Astrocyte (in vitro differentiated cells and primary cell): ENCODE measurements around the gene PGAM2. TPM values are rescaled to one million over a fixed set of nuclear protein-coding genes. Genes with fewer than 3 reads are reported as not detected.

ENCODE experiments used
- DNase-seq: peaks from one replicate; pipeline ENCODE4 v3.0.0-alpha.2; 2010; ENCODE audit warnings: low read depth
- FAIRE-seq: peaks from 2 replicates; lab custom pipeline; 2011; peaks lifted over from hg19 to GRCh38; lab: Jason Lieb, UNC
- H2AFZ ChIP-seq: 2 replicates; pipeline ENCODE4 v1.6.0; 2012; ENCODE audit warnings: low read depth, low read length, inconsistent platforms
- H3K27ac ChIP-seq: 2 replicates; pipeline ENCODE4 v1.5.1; 2011; ENCODE audit warnings: low read depth, low read length, inconsistent platforms
- H3K27me3 ChIP-seq: 2 replicates; pipeline ENCODE4 v1.6.0; 2011; ENCODE audit warnings: low read length, inconsistent platforms; ENCODE audit not compliant: insufficient read depth
- H3K36me3 ChIP-seq: 2 replicates; pipeline ENCODE4 v1.5.1; 2011; ENCODE audit warnings: low read length, inconsistent platforms; ENCODE audit not compliant: insufficient read depth
- H3K4me1 ChIP-seq: 2 replicates; pipeline ENCODE4 v1.5.1; 2011; ENCODE audit warnings: low read length, inconsistent platforms; ENCODE audit not compliant: insufficient read depth
- H3K4me2 ChIP-seq: 2 replicates; pipeline ENCODE4 v1.6.0; 2012; ENCODE audit warnings: low read length, inconsistent platforms
- H3K4me3 ChIP-seq: 2 replicates; pipeline ENCODE4 v1.5.1; 2011; ENCODE audit warnings: low read depth, mild to moderate bottlenecking, low read length, inconsistent platforms; ENCODE audit not compliant: insufficient read depth
- H3K79me2 ChIP-seq: 2 replicates; pipeline ENCODE4 v1.6.0; 2012; ENCODE audit warnings: mild to moderate bottlenecking, low read length, inconsistent platforms; ENCODE audit not compliant: insufficient read depth
- H3K9ac ChIP-seq: 2 replicates; pipeline ENCODE4 v1.6.0; 2012; ENCODE audit warnings: mild to moderate bottlenecking, low read length, inconsistent platforms
- H3K9me3 ChIP-seq: 2 replicates; pipeline ENCODE4 v1.5.1; 2012; ENCODE audit warnings: low read depth, mild to moderate bottlenecking, low read length, inconsistent platforms; ENCODE audit not compliant: insufficient read depth
- H4K20me1 ChIP-seq: 2 replicates; pipeline ENCODE4 v1.6.0; 2012; ENCODE audit warnings: low read length, inconsistent platforms; ENCODE audit not compliant: insufficient read depth
- H3K27ac Mint-ChIP-seq: one replicate; pipeline ENCODE4 v1.8.0; 2021; ENCODE audit warnings: mild to moderate bottlenecking, mixed read lengths; ENCODE audit not compliant: unreplicated experiment
- H3K27me3 Mint-ChIP-seq: one replicate; pipeline ENCODE4 v1.8.0; 2021; ENCODE audit warnings: low read depth, mixed read lengths; ENCODE audit not compliant: unreplicated experiment
- H3K36me3 Mint-ChIP-seq: one replicate; pipeline ENCODE4 v1.8.0; 2021; ENCODE audit warnings: low read depth, mixed read lengths; ENCODE audit not compliant: unreplicated experiment
- H3K4me1 Mint-ChIP-seq: one replicate; pipeline ENCODE4 v1.8.0; 2021; ENCODE audit warnings: low read depth, mixed read lengths; ENCODE audit not compliant: unreplicated experiment
- H3K4me3 Mint-ChIP-seq: one replicate; pipeline ENCODE4 v1.8.0; 2021; ENCODE audit warnings: mild to moderate bottlenecking, moderate library complexity, mixed read lengths; ENCODE audit not compliant: unreplicated experiment
- H3K9me3 Mint-ChIP-seq: one replicate; pipeline ENCODE4 v1.8.0; 2021; ENCODE audit warnings: mild to moderate bottlenecking, mixed read lengths; ENCODE audit not compliant: unreplicated experiment
- EZH2 ChIP-seq: IDR thresholded peaks from 2 replicates; pipeline ENCODE4 v1.6.1; 2012; ENCODE audit warnings: mild to moderate bottlenecking, low read length, inconsistent platforms; ENCODE audit not compliant: insufficient read depth
- total RNA-seq: library from RNA; stranded (reverse); gene quantifications from 2 replicates; pipeline ENCODE4 v1.2.1, GENCODE V29; 2021
- TF ChIP-seq, protein P1 (sequence below): IDR thresholded peaks from 2 replicates; pipeline ENCODE4 v1.5.1; 2011; ENCODE audit warnings: low read depth, mild to moderate bottlenecking, inconsistent platforms, low read length, moderate library complexity; ENCODE audit not compliant: insufficient read depth

Gene PGAM2
- total RNA-seq, 1 donor from 2014 or later: 0.79 TPM

DNA sequence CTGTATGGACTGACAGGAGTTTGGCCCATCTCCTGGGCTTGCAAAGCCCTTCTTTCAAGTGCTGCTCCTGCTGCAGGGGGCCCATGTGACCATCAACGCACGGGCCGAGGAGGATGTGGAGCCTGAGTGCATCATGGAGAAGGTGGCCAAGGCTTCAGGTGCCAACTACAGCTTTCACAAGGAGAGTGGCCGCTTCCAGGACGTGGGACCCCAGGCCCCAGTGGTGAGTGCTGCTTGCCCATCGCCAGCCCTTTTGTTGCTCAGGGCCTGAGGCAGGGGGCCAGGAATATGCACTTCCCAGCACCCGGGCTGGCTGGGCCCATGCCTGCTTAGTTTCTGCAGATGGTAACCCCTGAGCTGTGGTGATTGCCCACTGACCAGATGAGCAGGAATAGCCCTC, 8.7 kb downstream of the PGAM2 start:
- H4K20me1 ChIP-seq: peaks cover 73% of the 10 kb centered on the region
- Mint-ChIP-seq H3K9me3 (no peaks in the 10 kb centered on the region), H3K4me1 (no peaks in the 10 kb centered on the region), H3K27ac (no peak overlapping the region), H3K27me3 (no peaks in the 10 kb centered on the region), H3K36me3 (peaks cover 36% of the 10 kb centered on the region), H3K4me3 (no peak overlapping the region)
- H3K9ac ChIP-seq: no peak overlapping the region
- no peaks in the 10 kb centered on the region for H3K9me3 ChIP-seq
- FAIRE-seq: no peak
- peaks cover 45% of the 10 kb centered on the region for H3K36me3 ChIP-seq
- no peak overlapping the region for H3K4me3 ChIP-seq
- H3K4me2 ChIP-seq: no peak overlapping the region
- peaks cover 24% of the 10 kb centered on the region for H3K79me2 ChIP-seq
- no peak overlapping the region for H3K27ac ChIP-seq
- no peaks in the 10 kb centered on the region for H3K27me3 ChIP-seq
- no peaks in the 10 kb centered on the region for H3K4me1 ChIP-seq
- no peak for DNase-seq
- no peak for TF ChIP-seq EZH2
- TF ChIP-seq, protein P1, sequence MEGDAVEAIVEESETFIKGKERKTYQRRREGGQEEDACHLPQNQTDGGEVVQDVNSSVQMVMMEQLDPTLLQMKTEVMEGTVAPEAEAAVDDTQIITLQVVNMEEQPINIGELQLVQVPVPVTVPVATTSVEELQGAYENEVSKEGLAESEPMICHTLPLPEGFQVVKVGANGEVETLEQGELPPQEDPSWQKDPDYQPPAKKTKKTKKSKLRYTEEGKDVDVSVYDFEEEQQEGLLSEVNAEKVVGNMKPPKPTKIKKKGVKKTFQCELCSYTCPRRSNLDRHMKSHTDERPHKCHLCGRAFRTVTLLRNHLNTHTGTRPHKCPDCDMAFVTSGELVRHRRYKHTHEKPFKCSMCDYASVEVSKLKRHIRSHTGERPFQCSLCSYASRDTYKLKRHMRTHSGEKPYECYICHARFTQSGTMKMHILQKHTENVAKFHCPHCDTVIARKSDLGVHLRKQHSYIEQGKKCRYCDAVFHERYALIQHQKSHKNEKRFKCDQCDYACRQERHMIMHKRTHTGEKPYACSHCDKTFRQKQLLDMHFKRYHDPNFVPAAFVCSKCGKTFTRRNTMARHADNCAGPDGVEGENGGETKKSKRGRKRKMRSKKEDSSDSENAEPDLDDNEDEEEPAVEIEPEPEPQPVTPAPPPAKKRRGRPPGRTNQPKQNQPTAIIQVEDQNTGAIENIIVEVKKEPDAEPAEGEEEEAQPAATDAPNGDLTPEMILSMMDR: no peak
- H2AFZ ChIP-seq: no peak overlapping the region

DNA sequence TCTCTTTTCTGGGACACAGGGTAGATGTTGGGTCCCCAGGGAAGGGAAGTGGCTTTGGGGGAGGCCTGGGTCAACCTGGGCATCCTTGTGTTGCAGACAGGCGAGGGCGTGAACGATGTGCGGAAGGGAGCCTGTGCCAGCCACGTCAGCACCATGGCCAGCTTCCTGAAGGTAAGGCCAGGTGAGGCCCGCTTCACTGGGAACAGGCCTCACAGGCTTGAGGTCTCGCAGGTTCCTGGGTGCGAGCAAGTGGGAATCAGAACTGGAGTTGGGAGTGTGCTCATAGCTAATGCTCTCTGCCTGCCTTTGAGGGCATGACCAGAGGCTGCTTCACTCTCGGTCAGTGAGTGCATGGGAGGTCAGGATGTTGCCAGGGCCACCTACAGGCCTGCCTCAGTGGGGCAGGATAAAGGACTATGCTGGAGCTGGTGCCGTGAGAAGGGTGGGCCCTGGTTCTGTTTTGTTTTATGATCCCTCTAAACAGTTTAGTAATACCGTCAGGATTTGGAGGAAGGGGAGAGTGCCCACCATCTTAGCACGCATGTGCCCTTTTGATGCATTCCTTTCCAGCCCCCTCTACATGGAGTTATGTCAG, 12.5 kb downstream of the PGAM2 start:
- Histone ChIP-seq H2AFZ (no peak overlapping the region), H3K9me3 (no peaks in the 10 kb centered on the region), H3K79me2 (peaks cover 60% of the 10 kb centered on the region), H4K20me1 (peaks cover 76% of the 10 kb centered on the region), H3K4me3 (no peak overlapping the region), H3K4me1 (no peaks in the 10 kb centered on the region), H3K27ac (no peak overlapping the region), H3K27me3 (no peaks in the 10 kb centered on the region), H3K9ac (no peak overlapping the region), H3K36me3 (peaks cover 42% of the 10 kb centered on the region), H3K4me2 (no peak overlapping the region)
- Mint-ChIP-seq H3K36me3 (peaks cover 33% of the 10 kb centered on the region), H3K9me3 (no peaks in the 10 kb centered on the region), H3K4me1 (no peaks in the 10 kb centered on the region), H3K27me3 (no peaks in the 10 kb centered on the region), H3K4me3 (no peak overlapping the region), H3K27ac (peak overlapping the region; percentile 47)
- no peak for DNase-seq
- TF ChIP-seq EZH2: no peak
- TF ChIP-seq, protein P1: no peak
- no peak for FAIRE-seq

GRCh38 chr7:44051611-44052220, 13.7 kb downstream of the PGAM2 start:
- peaks cover 36% of the 10 kb centered on the region for H3K36me3 ChIP-seq
- H3K27ac Mint-ChIP-seq: no peak overlapping the region
- H3K36me3 Mint-ChIP-seq: peaks cover 27% of the 10 kb centered on the region
- H3K27me3 ChIP-seq: no peaks in the 10 kb centered on the region
- peaks cover 7% of the 10 kb centered on the region for H3K4me1 Mint-ChIP-seq
- peaks cover 71% of the 10 kb centered on the region for H3K79me2 ChIP-seq
- H3K4me2 ChIP-seq: no peak overlapping the region
- no peak overlapping the region for H3K27ac ChIP-seq
- no peaks in the 10 kb centered on the region for H3K27me3 Mint-ChIP-seq
- no peak overlapping the region for H3K4me3 Mint-ChIP-seq
- H4K20me1 ChIP-seq: peaks cover 75% of the 10 kb centered on the region
- no peaks in the 10 kb centered on the region for H3K9me3 Mint-ChIP-seq
- TF ChIP-seq EZH2: no peak
- TF ChIP-seq, protein P1: no peak
- H3K9me3 ChIP-seq: no peaks in the 10 kb centered on the region
- FAIRE-seq: no peak
- no peak for DNase-seq
- H2AFZ ChIP-seq: no peak overlapping the region
- H3K4me1 ChIP-seq: no peaks in the 10 kb centered on the region
- no peak overlapping the region for H3K9ac ChIP-seq
- H3K4me3 ChIP-seq: no peak overlapping the region
